GM10266 (cell line): ENCODE data around the gene RAB17.

Experiments
- DNase-seq: peaks from one replicate; pipeline ENCODE4 v3.0.0; 2012; ENCODE audit errors: extremely low spot score
- TF ChIP-seq, protein P1 (sequence below): IDR thresholded peaks from 2 replicates; pipeline ENCODE4 v1.5.1; 2012; ENCODE audit warnings: mild to moderate bottlenecking, low read depth; ENCODE audit not compliant: control insufficient read depth, insufficient read depth; ENCODE audit errors: missing control alignments

The RAB17 gene

DNA sequence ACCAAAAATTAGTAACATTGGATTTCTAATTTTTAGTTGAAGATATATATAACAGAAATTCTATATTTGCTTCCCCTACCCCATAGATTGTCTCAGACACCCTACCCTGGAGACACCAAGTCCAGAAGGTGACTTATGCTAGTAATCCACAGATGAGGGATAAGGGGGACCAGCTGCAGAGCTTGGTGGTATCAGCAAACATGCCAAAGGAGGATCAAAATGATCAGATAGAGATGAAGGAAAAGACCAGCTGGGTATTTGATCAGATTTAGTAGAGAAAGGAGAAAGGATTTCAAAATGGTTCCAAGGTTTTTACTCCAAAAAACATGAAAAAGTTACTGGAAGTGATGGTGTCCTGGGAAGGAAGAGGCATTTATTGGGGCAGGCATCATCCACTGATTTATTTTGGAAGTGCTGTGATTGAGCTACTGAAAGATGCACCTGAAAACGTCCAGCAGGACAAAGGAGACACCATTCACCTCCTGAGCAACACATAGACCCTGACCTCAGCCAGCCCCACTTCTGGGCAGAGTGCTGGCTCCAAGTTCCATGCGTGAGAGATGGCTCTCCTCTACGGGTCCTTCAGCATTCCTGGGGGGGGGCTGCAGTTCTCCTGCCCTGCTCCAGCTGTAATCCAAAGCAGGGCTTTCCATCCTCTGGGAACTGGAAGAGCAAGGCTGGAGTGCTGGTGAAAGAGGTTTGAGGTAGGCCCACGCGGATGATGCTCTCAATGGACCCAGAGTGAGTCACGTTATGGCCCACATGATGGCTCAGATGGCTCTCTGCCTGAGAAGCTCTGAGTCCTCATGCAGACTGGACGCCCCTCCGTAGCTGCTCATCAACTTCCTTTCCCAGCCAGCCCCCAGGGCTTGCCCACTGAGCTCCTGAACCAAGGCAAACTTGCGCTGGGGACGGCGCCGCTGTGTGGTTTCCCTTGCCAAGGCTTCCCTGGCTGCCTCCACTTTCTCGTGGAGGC lies 33.2 kb upstream of the RAB17 start:
- DNase-seq: no peak
- TF ChIP-seq, protein P1, sequence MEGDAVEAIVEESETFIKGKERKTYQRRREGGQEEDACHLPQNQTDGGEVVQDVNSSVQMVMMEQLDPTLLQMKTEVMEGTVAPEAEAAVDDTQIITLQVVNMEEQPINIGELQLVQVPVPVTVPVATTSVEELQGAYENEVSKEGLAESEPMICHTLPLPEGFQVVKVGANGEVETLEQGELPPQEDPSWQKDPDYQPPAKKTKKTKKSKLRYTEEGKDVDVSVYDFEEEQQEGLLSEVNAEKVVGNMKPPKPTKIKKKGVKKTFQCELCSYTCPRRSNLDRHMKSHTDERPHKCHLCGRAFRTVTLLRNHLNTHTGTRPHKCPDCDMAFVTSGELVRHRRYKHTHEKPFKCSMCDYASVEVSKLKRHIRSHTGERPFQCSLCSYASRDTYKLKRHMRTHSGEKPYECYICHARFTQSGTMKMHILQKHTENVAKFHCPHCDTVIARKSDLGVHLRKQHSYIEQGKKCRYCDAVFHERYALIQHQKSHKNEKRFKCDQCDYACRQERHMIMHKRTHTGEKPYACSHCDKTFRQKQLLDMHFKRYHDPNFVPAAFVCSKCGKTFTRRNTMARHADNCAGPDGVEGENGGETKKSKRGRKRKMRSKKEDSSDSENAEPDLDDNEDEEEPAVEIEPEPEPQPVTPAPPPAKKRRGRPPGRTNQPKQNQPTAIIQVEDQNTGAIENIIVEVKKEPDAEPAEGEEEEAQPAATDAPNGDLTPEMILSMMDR: no peak

- no peak for DNase-seq
- TF ChIP-seq, protein P1: no peak
These were observed 27.9 kb upstream of the RAB17 start for GRCh38 chr2:237618449-237618848.

GRCh38 chr2:237617587-237617982 lies 27.1 kb upstream of the RAB17 start:
- DNase-seq: no peak
- TF ChIP-seq, protein P1: no peak

DNA sequence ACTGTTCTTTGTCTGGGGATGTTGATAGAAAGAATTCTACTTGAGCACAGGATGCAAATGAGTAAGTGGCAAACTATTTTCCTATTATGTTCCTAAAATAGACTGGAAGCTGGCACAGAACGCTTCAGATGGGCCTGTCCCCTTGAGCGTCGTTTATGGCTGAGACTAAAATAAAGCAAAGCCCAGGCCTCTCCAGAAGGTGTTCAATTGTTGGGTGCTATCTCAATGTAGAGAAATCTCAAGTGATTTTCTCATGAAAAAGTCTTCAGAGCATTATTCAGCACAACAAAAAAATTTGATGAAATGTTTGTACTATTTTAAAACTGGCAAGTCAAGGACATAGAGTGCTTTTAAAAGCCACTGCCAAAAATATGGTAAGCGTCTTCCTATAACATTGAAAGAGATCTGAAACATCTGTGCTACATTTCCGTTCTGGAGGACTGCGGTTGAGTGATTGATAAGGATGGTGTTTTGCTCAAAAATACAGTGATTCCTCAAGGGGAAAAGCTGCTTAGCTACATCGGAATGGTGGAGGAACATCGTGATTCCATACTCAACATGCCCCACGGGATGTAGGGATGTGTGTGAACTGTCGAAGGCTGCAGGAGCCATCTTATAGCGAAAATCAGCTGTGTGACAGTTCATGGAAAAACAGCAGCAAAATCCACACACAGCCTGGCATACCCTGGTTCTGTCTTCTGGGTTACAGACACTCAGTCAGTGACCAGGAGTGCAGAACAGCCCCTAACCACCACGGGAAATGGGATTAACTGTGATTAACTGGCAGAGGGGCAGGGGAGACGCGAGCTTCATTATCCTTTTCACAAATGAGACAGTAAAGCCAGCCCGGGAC lies 26.4 kb upstream of the RAB17 start:
- TF ChIP-seq, protein P1: no peak
- no peak for DNase-seq

DNA sequence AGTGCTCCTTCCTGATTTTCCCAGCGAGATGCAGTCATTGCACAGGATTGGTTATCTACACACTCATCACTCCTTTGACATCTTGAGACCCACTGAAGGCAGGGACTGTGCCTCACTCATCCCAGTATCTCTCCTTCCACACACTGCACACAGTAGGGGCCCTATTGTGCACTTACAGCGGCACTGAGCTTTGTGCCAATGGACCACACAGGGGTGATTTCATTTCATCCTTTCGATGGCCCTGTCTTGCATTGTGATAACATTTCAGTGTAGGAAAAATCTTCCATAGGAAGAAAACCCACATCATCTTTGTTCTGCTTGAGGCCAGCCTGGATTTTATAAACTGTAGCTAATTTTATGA lies 25.8 kb upstream of the RAB17 start:
- no peak for DNase-seq
- TF ChIP-seq, protein P1: no peak

DNA sequence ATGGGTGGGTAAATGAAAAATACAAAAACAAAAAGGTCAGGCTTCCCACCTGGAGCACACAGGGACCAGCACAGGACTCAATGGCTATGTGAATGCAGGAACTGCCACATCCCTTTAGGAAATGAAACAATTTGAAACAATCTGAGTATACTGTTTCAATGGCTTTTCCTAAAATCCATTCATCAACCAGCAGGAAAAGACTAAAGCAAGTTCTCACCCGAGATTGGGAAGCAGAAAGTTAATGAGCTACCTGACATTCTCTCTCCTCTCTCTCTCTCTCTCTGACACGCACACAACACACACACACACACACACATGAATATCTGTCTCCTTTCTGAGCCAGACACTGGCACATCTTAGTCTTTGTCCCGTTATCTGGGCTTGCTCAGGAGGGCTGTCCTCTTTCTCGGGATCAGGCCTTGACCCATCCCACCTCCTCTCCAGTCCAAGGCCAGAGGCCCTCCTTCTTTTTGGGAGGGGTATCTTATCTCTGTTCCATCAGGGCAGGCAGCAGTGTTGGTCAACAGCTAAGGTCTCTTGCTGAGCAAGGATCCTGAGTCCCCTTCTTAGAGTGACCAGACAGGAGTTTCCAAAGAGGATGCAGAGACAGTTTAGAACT lies 25.2 kb upstream of the RAB17 start:
- TF ChIP-seq, protein P1: no peak
- DNase-seq: no peak
